Heart left ventricle (tissue), 16 donors: ENCODE measurements around the gene DUSP1. TPM values are rescaled to one million over a fixed set of nuclear protein-coding genes. Genes with fewer than 3 reads are reported as not detected.

ENCODE experiments used
- ATAC-seq, 4 donors: fragments of 200-7000 bp; cut with Tn5 transposase; one replicate each; pipeline ENCODE4 v1.9.1; 2020 to 2022; ENCODE audit warnings: moderate library complexity in 4 of 4, mild to moderate bottlenecking in 3 of 4, moderate number of reproducible peaks in 1 of 4
- DNase-seq, 5 donors: peaks; one replicate each; pipeline ENCODE4 v3.0.0-alpha.2; 2020
- H3K27ac ChIP-seq, 12 donors: fragments of 200-600 bp; sonication (generic) in 4 of 12; one replicate each; pipeline versions ENCODE4 v1.5.0 to v1.8.0; 2016 to 2022; ENCODE audit warnings: mild to moderate bottlenecking in 2 of 12
- H3K27me3 ChIP-seq, 9 donors: fragments of 200-600 bp; sonication (generic) in 2 of 9; one replicate each; pipeline versions ENCODE4 v1.5.1 to v1.8.0; 2016 to 2022; ENCODE audit warnings: mild to moderate bottlenecking in 3 of 9
- H3K36me3 ChIP-seq, 9 donors: fragments of 200-600 bp; sonication (generic) in 2 of 9; one replicate each; pipeline versions ENCODE4 v1.5.0 to v1.8.0; 2018 to 2022; ENCODE audit warnings: mild to moderate bottlenecking in 2 of 9
- H3K4me1 ChIP-seq, 12 donors: fragments of 200-600 bp; sonication (generic) in 4 of 12; one replicate each; pipeline versions ENCODE4 v1.5.0 to v1.8.0; 2016 to 2022; ENCODE audit warnings: mild to moderate bottlenecking in 3 of 12
- H3K4me3 ChIP-seq, 12 donors: fragments of 200-600 bp; sonication (generic) in 4 of 12; one replicate each; pipeline versions ENCODE4 v1.5.0 to v1.8.0; 2017 to 2022; ENCODE audit warnings: mild to moderate bottlenecking in 9 of 12, moderate library complexity in 4 of 12
- H3K9me3 ChIP-seq, 12 donors: fragments of 200-600 bp; sonication (generic) in 4 of 12; one replicate each; pipeline versions ENCODE4 v1.5.0 to v1.8.0; 2016 to 2022; ENCODE audit warnings: mild to moderate bottlenecking in 1 of 12
- POLR2A ChIP-seq, 2 donors: fragments of 450-650 bp; IDR thresholded peaks; one replicate each; pipeline ENCODE4 v1.6.1; 2017; ENCODE audit warnings: antibody characterized with exemption in 2 of 2, mild to moderate bottlenecking in 2 of 2, moderate library complexity in 2 of 2
- WGBS, 4 donors: extraction: QIAGEN DNeasy Blood & Tissue Kit in 2 of 4; methylation state at CpG; one replicate each; pipeline versions ENCODE4 v1.1.5 to v1.1.7; 2013 to 2018; 5-methylcytosine and 5-hydroxymethylcytosine counted together
- intact Hi-C, 10 donors: fragments of 100-400 bp; cut with DNase I; formaldehyde crosslinking; loops; one replicate each; pipeline versions ENCODE4 v1.11.1 to v1.14.2; 2022
- polyA plus RNA-seq, 2 donors: library from polyadenylated mRNA; stranded (reverse); fragments of 200-250 nt; gene quantifications; one replicate each; pipeline ENCODE4 v1.2.3, GENCODE V29; 2013
- total RNA-seq, 9 donors: library from RNA; depleted of rRNA in 2 of 9; stranded (reverse); fragments of >200 nt in 2 of 9; fragmentation: NEBNext Ultra II Directional in 3 of 9; extraction: Animal tissue kit (Norgen Biotek cat#: 25700) in 3 of 9; gene quantifications; one replicate each; pipeline versions ENCODE4 v1.1.0 to v1.2.4, GENCODE V29; 2016 to 2023
- TF ChIP-seq, protein P1 (sequence below), 12 donors: fragments of 200-600 bp; sonication (generic) in 4 of 12; IDR thresholded peaks; one replicate each; pipeline versions ENCODE4 v1.5.0 to v1.8.0; 2018 to 2022; ENCODE audit warnings: antibody characterized with exemption in 12 of 12, mild to moderate bottlenecking in 5 of 12
- donor health status: ischemic (EF 13 %, LVEDD 7.1; RV severe dilation, severe dysfunction).
- donor health status: healthy with polysubstance abuse.
- donor health status: DM: no; HTN: yes; CAD: no.
- donor health status: DM: no; HTN: no; CAD: no.
- donor health status: ischemic (EF 25% LVEDD 6.9; RV normal size, moderate dysfunction).
- donor health status: ischemic (EF 25% LVEDD 5.7; RV mildly dilated, moderate dysfunction).
- donor health status: healthy.
- donor health status: DM: yes; HTN: yes; CAD: no.
- donor health status: ischemic (EF 35%, LVEDD 5.7; RV mildly dilated, moderate dysfunction).
- donor health status: nonischemic (EF 11% LVEDD 7.7; RV severe dilation, severe dysfunction).
- donor health status: DM: yes; HTN: yes; CAD: no.
- donor health status: PGD.
- donor health status: ischemic (EF 29% LVEDD 5.4; RV normal size, mild dysfunction).
- donor health status: nonischemic (EF 23%, LVEDD 6.1; RV moderate dilation, normal function).

The DUSP1 gene
- total and polyA plus RNA-seq, 11 donors, result 24.3 to 335 (median 78.2) TPM

DNA sequence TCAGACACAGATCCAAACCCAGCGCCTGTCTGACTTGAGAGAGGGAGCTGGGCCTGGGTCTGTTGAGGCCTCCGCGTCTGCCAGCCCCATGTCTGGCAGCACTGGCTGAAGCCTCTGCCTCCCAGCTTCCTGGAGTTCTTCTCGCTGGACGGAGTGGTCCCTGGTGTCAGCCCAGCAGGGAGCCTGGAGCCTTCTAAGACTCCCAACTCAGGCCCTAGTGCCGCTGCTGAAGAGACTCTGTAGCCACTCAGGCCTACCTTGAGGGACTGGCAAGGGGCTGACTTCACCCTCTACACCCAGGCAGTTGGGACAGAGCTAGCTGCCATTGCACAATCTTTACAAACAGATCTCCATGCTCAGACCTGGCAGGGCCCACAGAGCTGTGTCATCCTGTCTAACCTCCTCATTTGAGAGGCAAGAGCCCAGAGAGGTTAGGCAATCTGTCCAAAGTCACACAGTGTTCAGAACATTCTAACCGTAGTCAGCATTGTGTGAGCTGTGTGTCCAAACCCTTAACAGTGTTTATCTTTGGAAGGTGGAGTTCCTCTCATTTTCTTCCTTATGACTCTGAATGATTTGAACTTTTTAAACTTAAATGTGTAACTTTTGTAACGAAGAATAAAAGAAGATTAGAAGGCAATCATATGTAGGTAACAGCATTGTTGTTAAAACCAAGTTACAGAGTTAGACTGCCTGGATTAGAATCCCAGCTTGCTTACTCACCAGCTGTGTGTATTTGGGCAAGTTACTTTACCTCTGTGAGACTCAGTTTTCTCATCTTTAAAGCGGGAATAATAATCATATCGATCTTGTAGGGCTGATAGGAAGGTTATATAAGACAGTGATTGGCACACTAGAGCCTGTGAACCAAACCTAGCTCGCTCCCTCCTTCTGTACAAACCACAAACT is 4.6 kb upstream of the DUSP1 start:
- intact Hi-C loops, result loop anchor here in 5 of 10 donors (5.0 to 10.0 kb wide), 5 partner anchors 59 to 157 kb away; partner anchors contain the start of gene ERGIC1 (in 1 of the 5)
- Histone ChIP-seq H3K4me1 (peaks cover 0 to 75% (median 17%) of the 10 kb centered on the region in 12 donors), H3K27me3 (no peaks in the 10 kb centered on the region), H3K27ac (peak overlapping the region in 4 of 12 donors; percentile 12 to 100 (median 61)), H3K9me3 (no peaks in the 10 kb centered on the region), H3K36me3 (no peaks in the 10 kb centered on the region), H3K4me3 (no peak overlapping the region)
- DNase-seq (peak in 3 of 5 donors; percentile 57 to 86 (median 73)), ATAC-seq (peak in 1 of 4 donors; percentile 9)
- TF ChIP-seq, protein P1, sequence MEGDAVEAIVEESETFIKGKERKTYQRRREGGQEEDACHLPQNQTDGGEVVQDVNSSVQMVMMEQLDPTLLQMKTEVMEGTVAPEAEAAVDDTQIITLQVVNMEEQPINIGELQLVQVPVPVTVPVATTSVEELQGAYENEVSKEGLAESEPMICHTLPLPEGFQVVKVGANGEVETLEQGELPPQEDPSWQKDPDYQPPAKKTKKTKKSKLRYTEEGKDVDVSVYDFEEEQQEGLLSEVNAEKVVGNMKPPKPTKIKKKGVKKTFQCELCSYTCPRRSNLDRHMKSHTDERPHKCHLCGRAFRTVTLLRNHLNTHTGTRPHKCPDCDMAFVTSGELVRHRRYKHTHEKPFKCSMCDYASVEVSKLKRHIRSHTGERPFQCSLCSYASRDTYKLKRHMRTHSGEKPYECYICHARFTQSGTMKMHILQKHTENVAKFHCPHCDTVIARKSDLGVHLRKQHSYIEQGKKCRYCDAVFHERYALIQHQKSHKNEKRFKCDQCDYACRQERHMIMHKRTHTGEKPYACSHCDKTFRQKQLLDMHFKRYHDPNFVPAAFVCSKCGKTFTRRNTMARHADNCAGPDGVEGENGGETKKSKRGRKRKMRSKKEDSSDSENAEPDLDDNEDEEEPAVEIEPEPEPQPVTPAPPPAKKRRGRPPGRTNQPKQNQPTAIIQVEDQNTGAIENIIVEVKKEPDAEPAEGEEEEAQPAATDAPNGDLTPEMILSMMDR (IDR thresholded peaks at IDR 0.05), result no peak
- no peak for TF ChIP-seq POLR2A (IDR thresholded peaks at IDR 0.05)
- WGBS, 4 donors, result 92 to 95% (median 94%) methylated on average over 6 to 11 of the region's 11 CpGs

DNA sequence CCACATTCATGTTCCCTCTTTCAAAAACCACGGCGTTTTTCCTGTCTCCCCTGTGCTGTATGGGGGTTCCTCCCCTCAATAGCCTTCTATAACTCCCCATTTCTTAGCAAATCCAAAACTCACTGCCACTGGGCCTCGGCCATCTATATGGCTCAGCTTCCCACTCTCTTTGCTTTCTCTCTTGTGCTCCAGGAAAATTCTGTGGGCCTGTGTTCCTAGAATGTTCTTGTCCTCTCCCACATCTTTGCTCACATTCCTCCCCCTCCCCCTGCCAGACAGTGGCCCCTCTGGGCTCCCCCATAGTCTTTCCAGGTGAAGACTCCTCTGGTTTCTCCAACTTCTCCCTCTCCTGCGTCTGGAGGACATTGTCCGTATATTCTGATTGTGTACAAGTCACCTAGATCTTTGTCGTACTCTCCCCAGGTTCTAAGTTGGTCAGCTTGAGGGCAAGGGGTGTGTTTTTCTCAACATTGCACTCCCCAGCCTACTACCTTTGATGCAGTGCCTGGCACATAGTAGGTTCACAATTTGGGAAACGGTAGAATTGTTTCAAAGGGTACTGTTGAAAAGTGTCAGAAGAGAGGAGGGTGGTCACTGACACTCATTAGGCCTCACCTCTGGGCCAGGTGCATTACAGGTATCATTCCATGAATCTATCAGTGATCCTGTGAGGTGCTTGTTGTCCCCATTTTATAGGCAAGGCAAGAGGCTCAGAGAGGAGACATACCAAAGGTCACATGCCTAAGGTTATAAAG is 3.7 kb upstream of the DUSP1 start:
- TF ChIP-seq, protein P1 (IDR thresholded peaks at IDR 0.05), result no peak
- no peak for TF ChIP-seq POLR2A (IDR thresholded peaks at IDR 0.05)
- H3K36me3 ChIP-seq, result peaks cover 0 to 4% (median 3%) of the 10 kb centered on the region in 9 donors
- DNase-seq (no peak), ATAC-seq (no peak)
- H3K4me3 ChIP-seq, result no peak overlapping the region
- no peaks in the 10 kb centered on the region for H3K27me3 ChIP-seq
- intact Hi-C loops, result loop anchor here in 8 of 10 donors (5.0 to 10.0 kb wide), 10 partner anchors 57 to 158 kb away; partner anchors contain the start of gene ERGIC1 (in 1 of the 8)
- WGBS, 4 donors, result 88 to 95% (median 91%) methylated on average over 7 of the region's 7 CpGs
- H3K4me1 ChIP-seq, result peaks cover 0 to 75% (median 17%) of the 10 kb centered on the region in 12 donors
- peak overlapping the region in 4 of 12 donors; percentile 95 to 100 (median 100) for H3K27ac ChIP-seq
- H3K9me3 ChIP-seq, result no peaks in the 10 kb centered on the region

DNA sequence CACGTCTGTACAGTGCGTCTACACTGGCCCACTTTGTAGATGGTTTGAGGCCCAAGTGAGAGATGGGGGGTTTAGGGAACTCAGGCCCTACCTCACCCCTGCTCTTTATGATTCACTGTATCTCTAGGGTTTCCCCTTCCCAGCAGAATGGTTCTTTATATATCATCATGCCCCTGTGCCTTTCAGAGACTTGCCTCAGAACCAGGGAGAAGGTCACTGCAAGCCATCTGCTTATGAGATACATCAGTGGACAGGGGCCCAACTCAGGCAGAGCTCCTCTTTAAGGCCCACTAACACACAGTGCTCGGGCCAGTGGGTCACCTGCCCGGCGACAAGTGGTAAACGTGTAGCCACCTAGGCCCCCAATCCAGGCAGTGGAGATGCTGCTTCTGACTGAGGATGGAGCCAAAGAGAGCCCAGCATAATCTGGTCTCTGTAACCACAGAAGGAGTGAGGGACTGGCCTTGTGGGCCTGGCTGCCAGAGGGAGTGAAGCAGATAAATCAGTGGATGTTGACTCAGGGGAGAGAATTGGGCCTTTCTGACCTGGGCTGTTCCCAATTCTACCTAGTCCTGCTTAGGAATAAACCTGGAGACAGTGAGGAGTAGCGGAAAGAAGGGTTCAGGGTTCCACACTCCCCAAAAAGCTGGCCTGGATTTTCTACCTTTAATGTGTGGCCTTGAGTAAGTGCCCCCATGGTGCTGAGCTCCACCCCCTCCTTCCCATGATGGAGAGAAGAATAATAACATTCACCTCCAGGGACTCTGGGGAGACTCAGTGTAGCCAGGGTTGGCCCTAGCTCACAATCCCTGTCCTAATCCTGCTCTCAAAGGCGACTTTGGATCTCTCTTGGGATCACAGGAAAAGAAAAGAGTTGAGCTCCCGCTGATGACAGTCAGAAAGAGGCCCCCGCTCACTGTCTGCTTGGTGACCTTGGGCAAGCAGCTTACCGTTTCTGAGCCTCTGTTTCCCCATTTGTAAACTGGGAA is 2.8 kb upstream of the DUSP1 start:
- DNase-seq (peak in 1 of 5 donors; percentile 27), ATAC-seq (no peak)
- TF ChIP-seq POLR2A (IDR thresholded peaks at IDR 0.05), result no peak
- TF ChIP-seq, protein P1 (IDR thresholded peaks at IDR 0.05), result no peak
- Histone ChIP-seq H3K27me3 (no peaks in the 10 kb centered on the region), H3K9me3 (no peaks in the 10 kb centered on the region), H3K36me3 (peaks cover 9 to 14% (median 12%) of the 10 kb centered on the region in 9 donors), H3K4me1 (peaks cover 0 to 82% (median 17%) of the 10 kb centered on the region in 12 donors), H3K4me3 (no peak overlapping the region), H3K27ac (peak overlapping the region in 11 of 12 donors; percentile 38 to 100 (median 100))
- intact Hi-C loops, result loop anchor here in 9 of 10 donors (2.0 to 10.0 kb wide), 13 partner anchors 21 to 159 kb away; partner anchors contain the start of gene ERGIC1 (in 1 of the 9)
- WGBS, 4 donors, result 75 to 85% (median 81%) methylated on average over 11 of the region's 11 CpGs
